Motor neuron (in vitro differentiated cells): ENCODE measurements around the gene USP6NL. TPM values are rescaled to one million over a fixed set of nuclear protein-coding genes. Genes with fewer than 3 reads are reported as not detected.
A peak's percentile ranks its signal among the peaks of the same experiment; 100 is the strongest.
"Not testable (repeated sequence)": the region's sequence is repeated elsewhere in the genome, so short reads cannot be mapped to it uniquely, and the experiment has no call there.

Experiments
- ATAC-seq, 8 experiments: fragments of 200-7000 bp; cut with Tn5 transposase; replicated peaks in 6 of 8; 2 replicates each; pipeline ENCODE4 v1.8.0; 2021; ENCODE audit warnings: mild to moderate bottlenecking in 8 of 8, moderate library complexity in 8 of 8
- H3K27ac ChIP-seq, 2 donors: fragments of 250-450 bp; sonication (Bioruptor Pico); 2 replicates each; pipeline ENCODE4 v1.9.0; 2021; ENCODE audit warnings: antibody characterized with exemption in 2 of 2, mild to moderate bottlenecking in 2 of 2, moderate library complexity in 1 of 2
- H3K4me1 ChIP-seq, 2 donors: fragments of 250-450 bp; sonication (Bioruptor Pico); replicated peaks in 1 of 2; 2 replicates each; pipeline ENCODE4 v1.6.1; 2021; ENCODE audit warnings: antibody characterized with exemption in 2 of 2, mild to moderate bottlenecking in 2 of 2, moderate library complexity in 1 of 2
- H3K4me3 ChIP-seq, 5 donors: fragments of 250-450 bp; sonication (Bioruptor Pico); 2 replicates each; pipeline ENCODE4 v1.9.0; 2021; ENCODE audit warnings: antibody characterized with exemption in 5 of 5, mild to moderate bottlenecking in 5 of 5, moderate library complexity in 4 of 5
- WGBS, 10 experiments: fragments of 450-650 bp; shearing (Covaris generic); methylation state at CpG; one replicate each; pipeline ENCODE4 v1.0.0; 2022; 5-methylcytosine and 5-hydroxymethylcytosine counted together
- in situ Hi-C, 9 experiments: fragments of 400-800 bp; cut with MboI; loops; one replicate each; pipeline ENCODE4 v1.15.0; 2021; ENCODE audit warnings: low sequenced_read_pairs in 9 of 9, low pct_unique_long_range_greater_than_20kb in 2 of 9; ENCODE audit not compliant: unreplicated experiment in 9 of 9
- total RNA-seq, 8 experiments: library from RNA; unstranded; fragments of 300-600 nt; gene quantifications; 2 replicates each; pipeline versions ENCODE4 v1.2.3 to v1.2.4, GENCODE V29; 2022

USP6NL gene
- total RNA-seq, 8 experiments from 2014 or later: 6.0 to 22.6 (median 16.1) TPM

DNA sequence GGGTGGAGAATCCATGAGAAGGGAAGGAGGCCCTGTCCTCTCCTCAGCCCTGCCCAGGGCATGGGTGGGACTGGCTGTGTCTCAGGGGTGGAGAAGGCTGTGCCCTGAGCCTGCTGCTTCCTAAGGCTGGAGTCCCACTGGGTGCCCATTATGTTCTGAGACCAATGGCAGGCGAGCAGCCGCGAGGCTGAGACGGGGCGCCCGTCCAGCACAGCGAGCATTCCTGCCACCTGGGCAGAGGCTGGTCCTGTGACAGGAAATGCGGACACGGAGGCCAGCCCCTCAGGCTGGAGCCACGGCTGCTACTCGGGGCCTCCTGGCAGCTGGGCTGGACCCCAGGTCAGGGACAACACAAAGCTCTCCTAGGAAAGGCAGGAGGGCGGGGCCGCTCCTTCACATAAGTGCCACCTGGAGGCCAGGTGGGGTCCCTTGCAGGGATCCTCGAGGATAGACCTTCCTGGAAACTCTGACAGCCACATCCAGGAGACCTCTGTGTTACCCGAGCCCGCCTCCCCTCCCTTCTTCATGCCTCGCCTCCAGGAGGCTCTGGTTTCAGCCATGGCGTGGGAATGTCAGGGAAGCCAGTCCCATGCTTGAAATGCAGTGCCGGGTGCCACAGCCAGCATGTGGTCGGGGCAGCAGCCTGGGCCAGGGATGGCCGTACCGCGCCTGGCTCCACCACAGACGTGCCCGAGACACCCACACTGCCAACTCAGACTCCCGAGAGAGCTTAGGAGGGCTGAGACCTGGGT, 173.9 kb downstream of the USP6NL start:
- WGBS, 10 experiments: 80 to 100% (median 87%) methylated on average over 1 to 4 of the region's 26 CpGs; no CpG with 5 or more reads in 7 of the 10 experiments
- in situ Hi-C loops: no loop called here
- Histone ChIP-seq H3K4me3 (no peak overlapping the region), H3K4me1 (peaks cover 9 to 11% of the 10 kb centered on the region in 2 donors), H3K27ac (no peak overlapping the region)
- ATAC-seq: peak in 1 of 8 experiments; percentile 48

DNA sequence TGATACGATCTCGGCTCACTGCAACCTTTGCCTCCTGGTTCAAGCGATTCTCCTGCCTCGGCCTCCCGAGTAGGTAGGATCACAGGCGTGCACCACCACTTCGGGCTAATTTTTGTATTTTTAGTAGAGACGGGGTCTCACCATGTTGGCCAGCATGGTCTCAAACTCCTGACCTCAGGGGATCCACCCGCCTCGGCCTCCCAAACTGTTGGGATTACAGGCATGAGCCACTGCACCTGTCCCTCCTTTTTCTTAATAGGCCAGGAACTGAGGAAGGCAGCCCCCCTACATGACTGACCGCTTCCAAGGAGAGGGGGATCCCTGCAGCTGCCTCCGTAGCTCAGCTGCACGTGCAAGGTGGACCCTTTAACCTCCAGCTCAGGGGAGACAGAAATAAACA, 175.0 kb downstream of the USP6NL start:
- H3K27ac ChIP-seq, in situ Hi-C loops, H3K4me3 ChIP-seq, ATAC-seq: not testable (repeated sequence)
- WGBS, 10 experiments: 31 to 100% (median 87%) methylated on average over 1 to 10 of the region's 13 CpGs; no CpG with 5 or more reads in 2 of the 10 experiments
- H3K4me1 ChIP-seq: peaks cover 9 to 12% of the 10 kb centered on the region in 2 donors

DNA sequence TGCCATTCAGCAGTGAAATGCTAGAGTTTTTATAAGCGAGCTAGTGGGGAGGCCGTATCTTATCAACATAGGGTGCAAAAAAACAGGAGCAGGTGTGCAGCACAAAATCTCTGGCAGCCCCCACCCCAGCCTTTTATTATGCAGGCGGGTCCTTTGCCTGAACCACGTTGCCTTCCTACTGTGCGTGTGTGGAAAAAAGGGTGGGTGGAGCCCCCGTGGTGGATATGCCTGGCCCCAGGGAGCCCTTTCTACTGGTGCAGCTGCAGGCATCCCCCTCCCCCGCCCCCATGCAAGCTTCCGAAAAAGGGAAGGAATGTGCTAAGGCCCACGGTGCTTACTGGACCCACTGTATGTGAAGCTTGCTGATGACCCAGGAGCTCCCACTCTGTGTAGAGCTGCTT, 175.9 kb downstream of the USP6NL start:
- 0 to 100% (median 50%) methylated on average over 1 to 6 of the region's 9 CpGs; no CpG with 5 or more reads in 3 of the 10 experiments for WGBS, 10 experiments
- ATAC-seq: peak in 2 of 8 experiments; percentile 49 to 60
- H3K4me3 ChIP-seq: no peak overlapping the region
- in situ Hi-C loops: no loop called here
- H3K27ac ChIP-seq: no peak overlapping the region
- H3K4me1 ChIP-seq: peaks cover 10 to 17% of the 10 kb centered on the region in 2 donors

DNA sequence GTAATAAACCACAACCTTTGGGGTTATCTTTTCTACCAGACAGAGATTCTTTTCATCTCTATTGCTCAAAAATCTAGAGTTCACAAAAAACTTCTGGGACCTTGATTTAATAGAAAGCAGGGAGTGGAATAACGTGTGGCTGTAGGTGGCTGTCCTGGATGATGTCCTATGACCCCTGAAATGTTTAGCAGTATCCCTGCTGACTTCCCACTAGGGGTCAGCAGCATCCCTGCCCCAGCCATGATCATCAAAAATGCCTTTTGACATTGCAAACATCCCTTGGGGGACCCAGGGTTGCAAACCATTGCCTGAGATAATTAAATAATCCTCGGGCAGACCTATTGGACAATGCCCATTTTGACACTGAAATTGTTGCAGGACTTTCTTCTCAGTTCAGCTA, 177.1 kb downstream of the USP6NL start:
- Histone ChIP-seq H3K4me1 (peaks cover 11 to 16% of the 10 kb centered on the region in 2 donors), H3K27ac (no peak overlapping the region), H3K4me3 (no peak overlapping the region)
- in situ Hi-C loops: no loop called here
- WGBS, 10 experiments: 0 to 80% (median 48%) methylated on average over 1 to 2 of the region's 2 CpGs; no CpG with 5 or more reads in 3 of the 10 experiments
- ATAC-seq: no peak

DNA sequence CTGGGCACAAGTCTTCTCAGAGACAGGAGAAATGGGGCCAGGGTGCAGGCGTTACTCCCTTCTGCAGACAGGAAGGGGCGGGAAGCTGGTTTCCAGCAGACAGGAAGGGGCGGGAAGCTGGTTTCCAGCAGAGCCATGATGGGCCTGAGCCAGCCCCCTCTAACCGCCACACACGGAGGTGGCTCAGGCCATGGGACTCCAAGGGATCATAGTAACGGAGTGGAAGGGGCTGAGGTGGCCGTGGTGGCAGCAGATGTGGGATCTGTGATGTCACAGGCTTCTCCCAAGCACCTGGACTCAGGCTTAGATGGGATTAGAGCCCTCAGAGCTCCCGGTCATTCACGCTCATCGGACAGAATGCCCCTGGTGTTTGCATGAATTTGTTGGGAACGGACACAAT, 177.8 kb downstream of the USP6NL start:
- in situ Hi-C loops: no loop called here
- WGBS, 10 experiments: 71 to 100% (median 93%) methylated on average over 1 to 4 of the region's 11 CpGs; no CpG with 5 or more reads in 6 of the 10 experiments
- Histone ChIP-seq H3K27ac (no peak overlapping the region), H3K4me3 (no peak overlapping the region), H3K4me1 (peaks cover 11 to 16% of the 10 kb centered on the region in 2 donors)
- no peak for ATAC-seq

DNA sequence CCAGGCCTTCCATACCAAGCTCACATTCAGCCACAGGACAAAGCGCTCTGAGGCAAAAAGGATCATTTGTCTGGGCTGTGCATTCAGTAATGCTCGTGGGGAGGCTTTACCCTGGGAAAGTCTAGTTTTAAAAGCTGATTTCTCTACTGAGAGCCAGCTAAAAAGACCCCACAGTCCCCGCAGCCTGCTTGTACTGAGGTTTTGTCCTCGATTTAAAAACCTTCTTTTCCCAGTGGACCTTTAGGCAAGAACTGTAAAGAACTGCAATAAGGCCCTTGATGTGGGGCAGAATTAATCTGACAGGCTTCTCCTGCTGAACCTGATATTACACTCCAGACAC, 180.3 kb downstream of the USP6NL start:
- H3K27ac ChIP-seq: peak overlapping the region; percentile 12 to 31
- H3K4me3 ChIP-seq: no peak overlapping the region
- 0 to 40% (median 20%) methylated on average over 1 to 2 of the region's 4 CpGs; no CpG with 5 or more reads in 5 of the 10 experiments for WGBS, 10 experiments
- peak in 1 of 8 experiments; percentile 26 for ATAC-seq
- peaks cover 11 to 16% of the 10 kb centered on the region in 2 donors for H3K4me1 ChIP-seq
- in situ Hi-C loops: no loop called here

DNA sequence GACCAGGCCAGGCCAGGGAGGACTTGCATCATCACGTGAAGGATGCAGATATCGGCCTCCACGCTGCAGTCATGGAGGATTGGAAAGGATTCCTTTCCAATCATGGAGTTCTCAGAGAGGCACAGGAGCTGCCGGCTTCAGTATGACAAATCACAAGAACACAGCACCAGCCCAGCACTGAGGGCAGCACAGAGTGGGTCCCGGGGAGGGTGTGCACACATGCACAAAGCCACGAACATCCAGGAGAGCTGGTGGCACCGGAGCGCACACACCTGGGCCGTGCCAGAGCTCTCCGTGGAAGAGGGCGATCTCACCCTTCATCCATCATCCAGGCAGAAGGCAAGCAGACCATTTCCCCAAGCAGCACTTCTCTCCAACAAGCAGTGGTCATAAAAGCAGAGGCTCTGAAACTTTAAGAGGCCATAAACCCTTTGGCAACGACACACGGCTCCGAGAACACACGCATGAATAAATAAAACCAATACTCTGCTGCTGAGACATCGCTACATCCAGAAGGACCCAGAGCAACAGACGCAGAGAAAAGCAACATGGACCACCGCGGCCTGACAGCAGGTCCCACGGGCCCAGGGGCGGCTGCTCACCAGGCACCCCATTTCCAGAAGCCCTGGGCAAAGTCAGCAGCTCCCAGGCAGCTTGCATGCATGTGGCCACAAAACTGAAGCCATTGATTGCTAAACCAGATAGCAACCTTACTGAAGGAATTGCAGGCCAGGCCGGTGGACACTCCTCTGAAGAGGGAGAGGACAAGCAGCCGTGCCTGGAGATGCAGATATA, 180.8 kb downstream of the USP6NL start:
- Histone ChIP-seq H3K4me3 (no peak overlapping the region), H3K27ac (peak overlapping the region; percentile 31 to 34), H3K4me1 (peaks cover 13% of the 10 kb centered on the region in 2 donors)
- in situ Hi-C loops: no loop called here
- WGBS, 10 experiments: 27 to 100% (median 57%) methylated on average over 1 to 8 of the region's 23 CpGs; no CpG with 5 or more reads in 1 of the 10 experiments
- peak in 5 of 8 experiments; percentile 32 to 78 (median 40) for ATAC-seq

DNA sequence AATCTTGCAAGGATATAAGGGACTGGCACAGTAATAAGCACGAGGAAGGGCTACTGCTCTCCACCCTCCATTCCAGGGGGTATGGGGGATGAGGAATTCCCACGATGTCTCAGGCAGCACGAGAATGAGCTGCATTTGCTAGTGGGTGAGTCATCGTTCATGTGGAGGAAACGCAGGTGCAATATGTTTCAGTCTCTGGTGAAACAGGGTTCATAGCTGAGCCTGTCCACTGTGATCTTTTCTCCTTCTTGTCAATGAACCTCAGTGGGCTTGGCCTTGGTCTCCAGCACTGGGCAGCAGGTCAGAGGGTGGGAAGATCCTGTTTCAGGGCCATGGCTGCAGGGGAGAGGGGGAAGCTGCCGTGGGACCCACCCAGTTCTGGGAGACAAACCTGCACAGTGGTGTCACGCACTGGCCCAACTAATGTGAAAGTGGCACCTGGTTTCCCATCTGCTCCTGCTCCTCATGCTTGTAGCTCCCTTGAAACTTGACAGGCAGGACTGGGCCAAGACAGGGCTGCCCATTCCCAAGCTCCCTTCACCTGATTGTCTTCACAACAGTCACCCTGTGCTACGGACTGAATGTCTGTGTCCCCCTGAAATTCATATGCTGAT, 181.9 kb downstream of the USP6NL start:
- no peak overlapping the region for H3K27ac ChIP-seq
- H3K4me1 ChIP-seq: peaks cover 21 to 22% of the 10 kb centered on the region in 2 donors
- WGBS, 10 experiments: 0 to 100% (median 82%) methylated on average over 2 to 6 of the region's 8 CpGs; no CpG with 5 or more reads in 5 of the 10 experiments
- ATAC-seq: no peak
- in situ Hi-C loops: no loop called here
- H3K4me3 ChIP-seq: no peak overlapping the region

DNA sequence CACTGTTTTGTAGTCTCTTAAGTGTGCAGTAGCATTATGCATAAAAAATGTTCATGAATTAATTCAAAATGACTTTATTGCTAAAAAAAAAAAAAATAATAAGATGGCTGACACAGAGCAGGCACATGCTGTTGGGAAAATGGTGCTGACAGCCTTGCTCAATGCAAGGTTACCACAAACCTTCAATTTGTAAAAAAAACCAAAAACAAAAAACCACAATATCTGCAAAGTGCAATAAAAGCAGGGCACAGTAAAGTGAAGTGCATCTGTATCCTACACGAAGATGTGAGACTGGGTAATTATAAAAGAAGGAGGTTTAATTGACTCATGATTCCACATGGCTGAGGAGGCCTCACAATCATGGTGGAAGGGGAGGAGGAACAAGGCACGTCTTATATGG, 185.8 kb downstream of the USP6NL start:
- ATAC-seq: no peak
- H3K27ac ChIP-seq: no peak overlapping the region
- peaks cover 12 to 16% of the 10 kb centered on the region in 2 donors for H3K4me1 ChIP-seq
- in situ Hi-C loops: no loop called here
- 0 to 100% (median 80%) methylated on average over 1 to 2 of the region's 2 CpGs; no CpG with 5 or more reads in 1 of the 10 experiments for WGBS, 10 experiments
- no peak overlapping the region for H3K4me3 ChIP-seq

DNA sequence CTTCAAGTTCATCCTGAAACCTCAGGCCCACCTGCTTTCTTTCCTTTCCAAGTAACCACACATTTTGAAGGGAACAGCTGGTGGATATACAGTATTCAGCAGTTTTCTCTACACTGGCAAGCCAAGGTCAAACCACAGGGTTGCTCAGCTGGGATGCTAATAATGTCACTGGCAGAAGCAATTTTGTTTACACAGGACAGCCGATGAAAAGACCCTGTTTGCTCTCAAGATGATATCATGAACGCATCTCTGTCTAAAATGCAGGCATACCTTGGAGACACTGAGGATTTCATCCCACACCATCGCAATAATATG, 186.2 kb downstream of the USP6NL start:
- ATAC-seq: peak in 5 of 8 experiments; percentile 28 to 91 (median 66)
- H3K27ac ChIP-seq: peak overlapping the region; percentile 12 to 19

DNA sequence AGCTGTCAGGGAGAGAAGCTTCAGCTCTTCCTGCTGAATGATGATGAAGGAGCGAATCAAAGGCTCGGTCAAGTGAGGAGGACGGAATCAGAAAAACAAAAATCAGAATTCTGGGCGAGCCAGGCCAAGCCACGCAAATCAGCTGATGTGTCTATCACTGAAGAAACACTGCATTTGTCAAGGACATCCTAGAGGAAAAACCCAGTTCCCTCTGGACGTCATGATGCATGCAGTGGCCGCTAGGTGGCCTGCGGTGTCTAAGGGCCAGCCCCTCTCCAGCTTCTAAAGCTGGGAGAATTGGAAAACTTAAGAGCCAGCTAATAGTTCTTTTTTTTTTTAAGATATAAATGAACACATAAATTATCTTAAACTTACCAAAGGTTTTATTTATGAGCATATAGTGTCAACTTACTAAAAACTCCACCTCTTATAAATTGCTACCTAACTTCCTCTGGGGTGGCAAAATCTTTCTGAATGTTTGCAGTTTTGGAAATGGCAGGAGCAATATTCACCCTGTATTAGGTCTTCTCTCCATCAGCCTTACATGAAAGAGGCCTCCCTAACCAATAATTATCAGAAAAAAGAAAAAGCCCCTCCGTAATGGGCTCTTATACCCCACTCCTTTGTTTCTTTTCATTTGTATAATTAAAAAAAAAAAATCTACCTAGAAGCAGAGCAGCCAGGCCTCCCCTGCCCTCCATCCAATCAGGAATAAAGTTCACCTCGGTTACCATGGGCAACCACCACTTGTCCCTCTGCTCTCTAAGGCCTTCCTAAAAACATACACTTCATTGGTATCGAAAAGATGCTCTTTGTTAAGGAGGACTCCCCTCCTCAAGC, 186.8 kb downstream of the USP6NL start:
- no peak overlapping the region for H3K4me3 ChIP-seq
- peaks cover 8 to 12% of the 10 kb centered on the region in 2 donors for H3K4me1 ChIP-seq
- ATAC-seq: peak; percentile 53 to 86 (median 76)
- H3K27ac ChIP-seq: peak overlapping the region; percentile 12 to 19
- WGBS, 10 experiments: 14 to 44% (median 36%) methylated on average over 3 to 11 of the region's 11 CpGs; no CpG with 5 or more reads in 1 of the 10 experiments
- in situ Hi-C loops: no loop called here

More for the DNA sequence above, 186.2 kb downstream of the USP6NL start:
- 25 to 94% (median 68%) methylated on average over 1 to 3 of the region's 3 CpGs for WGBS, 10 experiments
- Histone ChIP-seq H3K4me3 (no peak overlapping the region), H3K4me1 (peaks cover 8 to 12% of the 10 kb centered on the region in 2 donors)
- in situ Hi-C loops: no loop called here

DNA sequence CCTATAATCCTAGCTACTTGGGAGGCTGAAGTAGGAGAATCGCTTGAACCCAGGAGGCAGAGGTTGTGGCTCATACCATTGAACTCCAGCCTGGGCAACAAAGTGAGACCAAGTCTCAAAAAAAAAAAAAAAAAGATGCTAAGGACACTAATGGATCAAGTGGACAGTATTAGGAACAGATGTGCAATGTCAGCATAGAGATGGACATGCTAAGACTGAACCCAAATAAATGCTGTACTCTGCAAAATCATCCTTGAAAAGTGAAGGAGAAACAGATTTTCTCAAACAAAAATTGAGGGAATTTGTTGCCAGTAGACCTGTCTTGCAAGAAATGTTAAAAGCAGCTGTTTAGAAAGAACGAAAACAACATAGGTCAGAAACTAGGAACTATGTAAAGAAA, 194.5 kb downstream of the USP6NL start:
- in situ Hi-C loops: no loop called here
- Histone ChIP-seq H3K4me3 (no peak overlapping the region), H3K27ac (no peak overlapping the region), H3K4me1 (peaks cover 2 to 4% of the 10 kb centered on the region in 2 donors)
- 0 to 100% (median 73%) methylated on average over 1 to 2 of the region's 2 CpGs; no CpG with 5 or more reads in 1 of the 10 experiments for WGBS, 10 experiments
- ATAC-seq: no peak
